Stimulated activated CD4-positive, alpha-beta T cell treated with anti-CD3 and anti-CD28 coated beads, Interleukin-12 subunit alpha, Interleukin-12 subunit beta, amount 100 ng/mL, for 48 hours (primary cell): ENCODE measurements around the gene PTPN1.
"Not testable (repeated sequence)": the region's sequence is repeated elsewhere in the genome, so short reads cannot be mapped to it uniquely, and the experiment has no call there.

ENCODE experiments used
- DNase-seq, 3 donors: peaks; one replicate each; pipeline ENCODE4 v3.0.0-alpha.2; 2020; ENCODE audit warnings: low read depth in 2 of 3, low spot score in 1 of 3

PTPN1 gene

DNA sequence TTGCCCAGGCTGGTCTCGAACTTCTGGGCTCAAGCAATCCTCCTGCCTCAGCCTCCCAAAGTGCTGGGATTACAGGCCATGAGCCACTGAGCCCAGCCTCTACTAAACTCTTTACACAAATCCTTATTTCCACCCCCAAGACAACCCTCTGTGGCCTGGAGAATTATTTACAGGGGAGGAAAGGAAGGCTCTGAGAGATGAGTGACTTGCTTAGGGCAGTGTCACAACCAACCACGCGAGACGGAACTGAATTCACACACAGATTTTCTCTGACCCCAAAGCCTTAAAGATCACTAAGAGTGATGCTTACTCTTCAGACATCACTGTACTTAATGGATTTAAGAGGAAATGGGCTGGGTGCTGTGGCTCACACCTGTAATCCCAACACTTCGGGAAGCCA, 95.0 kb downstream of the PTPN1 start:
- DNase-seq: no peak

DNA sequence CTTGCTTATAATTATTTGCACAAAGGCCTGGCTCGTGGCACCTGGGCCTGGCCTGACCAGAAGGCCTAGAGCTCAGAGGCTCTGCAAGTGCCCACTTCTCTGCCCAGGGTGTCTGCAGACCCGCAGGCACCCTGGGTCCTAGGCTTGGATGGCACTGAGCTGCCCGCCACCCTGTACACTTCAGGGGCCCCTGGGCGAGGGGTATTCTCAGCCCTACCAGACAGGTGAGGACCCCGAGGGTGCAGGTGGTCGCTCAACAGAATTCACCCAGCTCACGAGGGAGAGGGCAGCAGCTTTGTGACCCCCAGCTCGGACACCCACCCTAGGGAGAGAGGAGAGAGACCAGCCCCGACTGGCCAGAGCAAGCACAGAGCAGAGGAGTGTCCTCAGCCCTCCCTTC, 97.3 kb downstream of the PTPN1 start:
- DNase-seq: no peak

- no peak for DNase-seq
These were observed 97.9 kb downstream of the PTPN1 start for GRCh38 chr20:50607850-50608749.

- DNase-seq: no peak
These were observed 98.5 kb downstream of the PTPN1 start for GRCh38 chr20:50608750-50609104.

GRCh38 chr20:50609438-50609989, 99.3 kb downstream of the PTPN1 start:
- no peak for DNase-seq

DNA sequence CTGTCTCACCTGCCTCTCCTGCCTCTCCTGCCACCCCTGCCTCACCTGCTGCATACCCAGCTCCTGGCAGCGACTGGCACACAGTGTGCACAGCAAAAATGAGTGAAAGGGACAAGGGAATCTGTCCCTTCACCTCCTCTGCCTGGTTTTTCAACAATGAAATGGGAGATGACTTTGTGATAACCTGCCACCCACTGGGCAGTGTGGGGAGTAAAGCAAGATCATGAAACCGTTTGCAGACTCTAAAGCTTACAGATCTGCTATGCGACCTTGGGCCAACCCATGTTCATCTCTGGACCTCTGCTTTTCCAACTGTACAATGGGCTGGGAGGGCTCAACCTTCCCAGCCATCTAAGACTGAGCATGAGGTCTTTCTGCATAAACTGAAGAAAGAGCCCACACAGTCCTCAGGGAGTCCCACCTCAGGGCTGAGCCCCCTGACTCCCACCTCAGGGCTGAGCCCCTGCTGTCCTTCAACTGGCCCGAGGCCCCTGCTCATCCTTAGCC, 100.1 kb downstream of the PTPN1 start:
- no peak for DNase-seq

- DNase-seq: no peak
These were observed 101.1 kb downstream of the PTPN1 start for GRCh38 chr20:50611128-50611810.

GRCh38 chr20:50613438-50614169, 103.4 kb downstream of the PTPN1 start:
- no peak for DNase-seq

DNA sequence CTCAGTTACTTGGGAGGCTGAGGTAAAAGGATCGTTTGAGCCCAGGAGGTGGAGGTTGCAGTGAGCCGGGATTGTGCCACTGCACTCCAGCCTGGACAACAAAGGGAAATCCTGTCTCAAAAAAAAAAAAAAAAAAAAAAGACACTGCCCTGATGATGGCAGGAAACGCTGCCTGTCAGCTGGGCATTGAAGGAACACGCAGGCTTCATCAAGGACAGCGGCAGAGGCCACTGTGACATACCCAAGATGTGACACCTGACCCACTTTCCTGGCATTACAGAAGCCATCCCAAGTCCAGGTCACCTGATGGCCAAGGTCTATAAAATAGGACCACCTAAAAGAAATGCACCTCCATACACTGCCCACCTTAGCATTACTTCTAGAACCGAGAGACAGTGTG, 105.2 kb downstream of the PTPN1 start:
- DNase-seq: no peak

DNA sequence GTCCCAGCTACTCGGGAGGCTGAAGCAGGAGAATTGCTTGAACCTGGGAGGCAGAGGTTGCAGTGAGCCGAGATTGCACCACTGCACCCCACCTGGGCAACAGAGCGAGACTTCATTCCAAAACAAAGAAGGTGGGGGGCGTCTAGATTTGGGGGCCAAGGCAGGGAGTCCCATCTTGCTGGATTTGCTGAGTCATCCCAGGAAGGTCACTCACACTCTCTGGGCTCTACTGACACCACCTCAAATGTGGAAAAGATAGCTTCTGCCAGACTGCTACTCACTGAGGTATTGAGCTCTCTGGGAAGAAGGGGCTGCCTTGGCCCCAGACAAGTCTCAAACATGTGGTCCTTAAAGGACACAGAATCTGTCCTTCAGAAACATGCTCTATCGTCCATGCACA, 106.8 kb downstream of the PTPN1 start:
- no peak for DNase-seq

DNA sequence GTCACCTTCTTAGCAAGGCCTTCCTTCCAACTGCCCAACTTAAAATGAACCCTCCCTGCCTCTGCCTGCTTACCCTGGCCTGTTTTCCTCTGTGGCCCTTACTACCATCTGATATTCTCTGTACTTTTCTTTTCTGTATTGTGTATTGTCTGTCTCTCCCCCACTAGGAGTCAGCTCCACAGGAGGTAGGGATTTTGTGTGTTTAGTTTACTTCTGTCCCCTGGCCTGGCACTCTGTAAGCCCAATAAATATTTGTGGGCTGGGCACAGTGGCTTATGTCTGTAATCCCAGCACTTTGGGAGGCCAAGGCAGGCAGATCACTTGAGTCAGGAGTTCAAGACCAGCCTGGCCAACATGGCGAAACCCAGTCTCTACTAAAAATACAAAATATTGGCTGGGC, 108.4 kb downstream of the PTPN1 start:
- no peak for DNase-seq

DNA sequence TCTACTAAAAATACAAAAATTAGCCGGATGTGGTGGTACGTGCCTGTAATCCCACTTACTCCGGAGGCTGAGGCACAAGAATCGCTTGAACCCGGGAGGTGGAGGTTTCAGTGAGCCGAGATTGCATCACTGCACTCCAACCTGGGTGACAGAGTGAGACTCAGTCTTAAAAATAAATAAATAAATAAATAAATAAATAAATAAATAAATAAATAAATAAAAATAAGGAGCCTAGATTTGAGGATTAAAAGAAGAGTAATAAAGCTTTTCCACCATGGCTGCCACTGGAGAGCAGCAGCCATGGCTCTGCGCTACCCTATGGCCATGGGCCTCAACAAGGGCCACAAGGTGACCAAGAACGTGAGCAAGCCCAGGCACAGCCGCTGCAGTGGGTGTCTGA, 110.3 kb downstream of the PTPN1 start:
- not testable (repeated sequence) for DNase-seq

- no peak for DNase-seq
These were observed 111.0 kb downstream of the PTPN1 start for GRCh38 chr20:50621068-50621665.

- no peak for DNase-seq
These were observed 114.3 kb downstream of the PTPN1 start for GRCh38 chr20:50624351-50625016.

GRCh38 chr20:50625986-50626677, 115.9 kb downstream of the PTPN1 start:
- peak in 2 of 3 donors; percentile 8 to 10 for DNase-seq

GRCh38 chr20:50627747-50628146, 117.6 kb downstream of the PTPN1 start:
- DNase-seq: no peak

DNA sequence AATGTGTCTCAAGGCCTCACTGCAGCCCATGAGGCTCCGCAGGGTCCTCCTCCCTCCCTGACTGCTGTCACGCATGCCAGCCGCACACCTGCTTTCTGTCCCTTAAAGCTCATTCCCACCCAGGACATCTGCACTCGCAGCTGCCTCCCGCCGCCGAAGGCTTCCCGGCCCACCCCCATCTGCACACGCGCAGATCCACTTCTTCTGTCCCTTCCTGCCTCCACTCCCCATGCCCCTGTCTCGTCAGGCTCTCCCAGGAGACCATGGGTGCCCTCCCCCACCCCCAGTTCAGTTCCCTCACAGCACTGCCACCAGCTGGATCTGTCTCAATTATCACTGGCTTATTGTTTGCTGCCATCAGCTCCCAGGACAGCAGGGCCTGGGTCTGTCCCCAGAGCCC, 118.1 kb downstream of the PTPN1 start:
- DNase-seq: no peak

DNA sequence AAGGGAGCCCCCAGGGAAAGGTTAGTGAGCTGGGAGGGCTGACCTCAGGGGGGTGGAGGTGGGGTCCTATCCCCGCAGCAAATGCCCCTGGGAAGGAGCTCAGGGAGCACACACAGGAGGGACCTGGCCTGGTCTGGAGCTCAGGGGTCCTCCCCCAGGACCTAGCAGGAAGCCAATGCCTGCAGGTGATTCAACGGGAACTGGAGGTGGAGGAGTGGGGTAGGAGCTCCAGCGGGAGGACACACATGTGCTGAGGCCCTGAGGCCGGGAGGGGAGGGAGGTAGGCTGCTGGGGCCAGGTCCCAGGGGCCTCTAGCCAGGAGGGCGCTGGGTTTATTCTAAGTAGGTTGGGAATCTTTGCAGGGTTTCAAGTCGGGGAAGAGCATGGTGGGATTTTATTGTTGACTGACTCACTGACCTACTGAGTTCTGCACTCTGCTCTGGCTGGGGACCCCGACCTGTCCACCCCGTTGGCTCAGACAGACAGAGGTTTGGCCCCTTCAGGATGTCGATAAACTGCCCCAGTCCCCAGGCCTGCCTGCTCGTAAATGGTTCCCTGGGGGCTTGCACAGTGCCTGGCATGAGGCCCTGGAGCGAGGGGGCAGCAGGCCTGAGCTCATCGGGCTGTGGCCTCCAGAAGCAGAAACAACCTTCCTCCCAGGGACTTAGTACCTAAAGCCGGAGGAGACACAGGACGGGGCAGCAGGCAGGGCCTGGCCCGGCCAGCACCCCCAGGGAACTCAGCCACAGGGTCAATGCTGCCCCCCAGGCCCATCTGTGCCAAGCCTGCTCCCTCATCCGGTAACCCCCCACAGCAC, 118.9 kb downstream of the PTPN1 start:
- DNase-seq: no peak

- DNase-seq: no peak
These were observed 119.5 kb downstream of the PTPN1 start for GRCh38 chr20:50629670-50630045.
